Neuron (in vitro differentiated cells): Measurements from ENCODE around the gene FEZ2.

ENCODE experiments used
- H2AFZ ChIP-seq: one replicate; pipeline ENCODE4 v1.6.1; 2013; ENCODE audit warnings: low read depth, mild to moderate bottlenecking, inconsistent platforms, low read length, moderate library complexity
- H3K27me3 ChIP-seq: one replicate; pipeline ENCODE4 v1.6.1; 2013; ENCODE audit warnings: low read length; ENCODE audit not compliant: insufficient read depth
- H3K36me3 ChIP-seq: one replicate; pipeline ENCODE4 v1.6.1; 2013; ENCODE audit warnings: low read length; ENCODE audit not compliant: insufficient read depth
- H3K4me1 ChIP-seq: one replicate; pipeline ENCODE4 v1.6.1; 2013; ENCODE audit warnings: low read length; ENCODE audit not compliant: insufficient read depth
- H3K4me3 ChIP-seq: 2 replicates; pipeline ENCODE4 v1.5.1; 2013; ENCODE audit warnings: mild to moderate bottlenecking, low read length, moderate library complexity
- H3K9me3 ChIP-seq: one replicate; pipeline ENCODE4 v1.6.1; 2013; ENCODE audit warnings: low read length

The FEZ2 gene

GRCh38 chr2:36597532-36598377, at the start of gene FEZ2:
FEZ2 (minus strand) TSS chr2:36598168; CDS start chr2:36598142, 26 bp downstream.
- Histone ChIP-seq H3K4me3 (peak within 1 kb of the TSS; percentile 65), H2AFZ (peak within 1 kb of the TSS; percentile 11), H3K9me3 (no peaks in the 10 kb centered on the region), H3K4me1 (peaks cover 11% of the 10 kb centered on the region), H3K27me3 (no peaks in the 10 kb centered on the region), H3K36me3 (peaks cover 6% of the 10 kb centered on the region)

- Histone ChIP-seq H3K27me3 (no peaks in the 10 kb centered on the region), H3K36me3 (no peaks in the 10 kb centered on the region), H3K9me3 (no peaks in the 10 kb centered on the region), H3K4me1 (no peaks in the 10 kb centered on the region), H2AFZ (no peak overlapping the region), H3K4me3 (no peak overlapping the region)
Observed at GRCh38 chr2:36634981-36635597, 37.1 kb upstream of the FEZ2 start.

GRCh38 chr2:36633470-36634092, 35.6 kb upstream of the FEZ2 start:
- H3K4me3 ChIP-seq = no peak overlapping the region
- no peaks in the 10 kb centered on the region for H3K4me1 ChIP-seq
- no peaks in the 10 kb centered on the region for H3K27me3 ChIP-seq
- no peaks in the 10 kb centered on the region for H3K36me3 ChIP-seq
- no peak overlapping the region for H2AFZ ChIP-seq
- no peaks in the 10 kb centered on the region for H3K9me3 ChIP-seq

GRCh38 chr2:36626756-36627155, 28.8 kb upstream of the FEZ2 start:
- Histone ChIP-seq H3K27me3 (no peaks in the 10 kb centered on the region), H3K4me3 (no peak overlapping the region), H3K36me3 (no peaks in the 10 kb centered on the region), H3K9me3 (no peaks in the 10 kb centered on the region), H3K4me1 (no peaks in the 10 kb centered on the region), H2AFZ (no peak overlapping the region)

- H3K27me3 ChIP-seq = no peaks in the 10 kb centered on the region
- H3K4me3 ChIP-seq = no peak overlapping the region
- no peaks in the 10 kb centered on the region for H3K4me1 ChIP-seq
- H3K36me3 ChIP-seq = no peaks in the 10 kb centered on the region
- no peaks in the 10 kb centered on the region for H3K9me3 ChIP-seq
- no peak overlapping the region for H2AFZ ChIP-seq
Observed at GRCh38 chr2:36626071-36626470, 28.1 kb upstream of the FEZ2 start.

GRCh38 chr2:36625304-36625703, 27.3 kb upstream of the FEZ2 start:
- no peaks in the 10 kb centered on the region for H3K27me3 ChIP-seq
- no peak overlapping the region for H2AFZ ChIP-seq
- H3K36me3 ChIP-seq = no peaks in the 10 kb centered on the region
- H3K9me3 ChIP-seq = no peaks in the 10 kb centered on the region
- no peaks in the 10 kb centered on the region for H3K4me1 ChIP-seq
- no peak overlapping the region for H3K4me3 ChIP-seq

GRCh38 chr2:36620321-36620720, 22.4 kb upstream of the FEZ2 start:
- H2AFZ ChIP-seq = no peak overlapping the region
- H3K36me3 ChIP-seq = no peaks in the 10 kb centered on the region
- no peak overlapping the region for H3K4me3 ChIP-seq
- H3K27me3 ChIP-seq = no peaks in the 10 kb centered on the region
- peaks cover 8% of the 10 kb centered on the region for H3K4me1 ChIP-seq
- H3K9me3 ChIP-seq = no peaks in the 10 kb centered on the region

- peaks cover 15% of the 10 kb centered on the region for H3K4me1 ChIP-seq
- no peaks in the 10 kb centered on the region for H3K27me3 ChIP-seq
- H3K36me3 ChIP-seq = no peaks in the 10 kb centered on the region
- H2AFZ ChIP-seq = peak overlapping the region; percentile 91
- no peak overlapping the region for H3K4me3 ChIP-seq
- no peaks in the 10 kb centered on the region for H3K9me3 ChIP-seq
Observed at GRCh38 chr2:36618381-36618780, 20.4 kb upstream of the FEZ2 start.

GRCh38 chr2:36616947-36617346, 19.0 kb upstream of the FEZ2 start:
- Histone ChIP-seq H2AFZ (peak overlapping the region; percentile 39), H3K4me3 (no peak overlapping the region), H3K27me3 (no peaks in the 10 kb centered on the region), H3K36me3 (no peaks in the 10 kb centered on the region), H3K4me1 (peaks cover 15% of the 10 kb centered on the region), H3K9me3 (no peaks in the 10 kb centered on the region)

GRCh38 chr2:36615222-36615621, 17.3 kb upstream of the FEZ2 start:
- Histone ChIP-seq H3K4me1 (peaks cover 15% of the 10 kb centered on the region), H3K4me3 (no peak overlapping the region), H3K36me3 (no peaks in the 10 kb centered on the region), H3K27me3 (no peaks in the 10 kb centered on the region), H2AFZ (no peak overlapping the region), H3K9me3 (no peaks in the 10 kb centered on the region)

- Histone ChIP-seq H3K4me1 (peaks cover 15% of the 10 kb centered on the region), H2AFZ (no peak overlapping the region), H3K4me3 (no peak overlapping the region), H3K36me3 (no peaks in the 10 kb centered on the region), H3K9me3 (no peaks in the 10 kb centered on the region), H3K27me3 (no peaks in the 10 kb centered on the region)
Observed at GRCh38 chr2:36613801-36614200, 15.8 kb upstream of the FEZ2 start.

GRCh38 chr2:36611316-36611990, 13.5 kb upstream of the FEZ2 start:
- no peaks in the 10 kb centered on the region for H3K36me3 ChIP-seq
- H3K4me3 ChIP-seq = no peak overlapping the region
- no peak overlapping the region for H2AFZ ChIP-seq
- no peaks in the 10 kb centered on the region for H3K9me3 ChIP-seq
- H3K4me1 ChIP-seq = peaks cover 6% of the 10 kb centered on the region
- H3K27me3 ChIP-seq = no peaks in the 10 kb centered on the region

GRCh38 chr2:36609507-36609906, 11.5 kb upstream of the FEZ2 start:
- no peaks in the 10 kb centered on the region for H3K27me3 ChIP-seq

More at GRCh38 chr2:36609507-36609906, 11.5 kb upstream of the FEZ2 start:
- Histone ChIP-seq H2AFZ (no peak overlapping the region), H3K9me3 (no peaks in the 10 kb centered on the region), H3K4me1 (peaks cover under 1% of the 10 kb centered on the region), H3K36me3 (no peaks in the 10 kb centered on the region), H3K4me3 (no peak overlapping the region)
